ENCODE measurements around the gene WWP2. TPM values are rescaled to one million over a fixed set of nuclear protein-coding genes. Genes with fewer than 3 reads are reported as not detected.
A peak's percentile ranks its signal among the peaks of the same experiment; 100 is the strongest.

Gene WWP2
- polyA plus RNA-seq, 1 donor, result 14.5 TPM

- no peak for DNase-seq (ENCODE audit: low read depth)
These were observed 97.2 kb downstream of the WWP2 start for GRCh38 chr16:69859105-69859989.

- no peak for DNase-seq (ENCODE audit: low read depth)
These were observed 98.4 kb downstream of the WWP2 start for GRCh38 chr16:69860233-69861231.

- DNase-seq (ENCODE audit: low read depth), result peak; percentile 86
These were observed 99.3 kb downstream of the WWP2 start for GRCh38 chr16:69861292-69862030.

- no peak for DNase-seq (ENCODE audit: low read depth)
These were observed 101.5 kb downstream of the WWP2 start for GRCh38 chr16:69863401-69864281.

GRCh38 chr16:69865701-69866100, 103.6 kb downstream of the WWP2 start:
- DNase-seq (ENCODE audit: low read depth), result no peak

- no peak for DNase-seq (ENCODE audit: low read depth)
These were observed 105.8 kb downstream of the WWP2 start for GRCh38 chr16:69867784-69868560.

GRCh38 chr16:69870761-69871160, 108.6 kb downstream of the WWP2 start:
- DNase-seq (ENCODE audit: low read depth), result no peak

- DNase-seq (ENCODE audit: low read depth), result no peak
These were observed 109.6 kb downstream of the WWP2 start for GRCh38 chr16:69871708-69872107.

- DNase-seq (ENCODE audit: low read depth), result no peak
These were observed 110.8 kb downstream of the WWP2 start for GRCh38 chr16:69872888-69873287.

- no peak for DNase-seq (ENCODE audit: low read depth)
These were observed 111.7 kb downstream of the WWP2 start for GRCh38 chr16:69873783-69874182.

GRCh38 chr16:69874271-69874670, 112.1 kb downstream of the WWP2 start:
- no peak for DNase-seq (ENCODE audit: low read depth)

GRCh38 chr16:69880640-69881133, 118.6 kb downstream of the WWP2 start:
- DNase-seq (ENCODE audit: low read depth), result no peak

GRCh38 chr16:69881141-69881540, 119.0 kb downstream of the WWP2 start:
- no peak for DNase-seq (ENCODE audit: low read depth)

- no peak for DNase-seq (ENCODE audit: low read depth)
These were observed 121.6 kb downstream of the WWP2 start for GRCh38 chr16:69883744-69884143.

GRCh38 chr16:69885722-69886121, 123.6 kb downstream of the WWP2 start:
- DNase-seq (ENCODE audit: low read depth), result no peak

GRCh38 chr16:69886726-69887125, 124.6 kb downstream of the WWP2 start:
- no peak for DNase-seq (ENCODE audit: low read depth)

GRCh38 chr16:69888005-69888590, 126.0 kb downstream of the WWP2 start:
- DNase-seq (ENCODE audit: low read depth), result no peak

- no peak for DNase-seq (ENCODE audit: low read depth)
These were observed 127.3 kb downstream of the WWP2 start for GRCh38 chr16:69889295-69889964.

Measured in forelimb muscle (tissue), 1 donor.